ENCODE results near the gene LEPROT. TPM values are rescaled to one million over a fixed set of nuclear protein-coding genes. Genes with fewer than 3 reads are reported as not detected.

Gene LEPROT
- total RNA-seq, 6 experiments from 2014 or later = 26.6 to 50.2 (median 37.5) TPM

DNA sequence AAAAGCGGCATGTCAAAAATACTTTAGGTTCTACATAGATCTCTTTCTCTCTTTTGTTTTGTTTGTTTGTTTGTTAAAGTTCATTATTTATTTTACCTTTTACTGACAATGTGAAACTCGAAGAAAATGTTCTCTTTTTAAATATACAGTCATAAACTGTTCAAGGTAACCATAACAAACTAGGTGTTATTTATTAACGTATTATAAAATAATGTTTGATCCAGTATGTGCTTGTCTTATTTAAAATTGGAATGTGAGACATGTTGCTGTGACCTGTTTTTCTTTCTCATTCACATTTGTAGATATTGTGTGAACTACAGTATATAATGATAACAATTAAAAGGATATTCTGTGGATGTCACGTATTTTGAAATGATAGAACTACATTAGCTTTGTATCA is 5.9 kb upstream of the LEPROT start:
- DNase-seq (no peak), ATAC-seq (no peak)
- WGBS (ENCODE audit: insufficient coverage, low coverage, low lambda C conversion rate, missing lambda C conversion rate) = 77% methylated on average over 4 of the region's 4 CpGs
- no peaks in the 10 kb centered on the region for H3K27me3 ChIP-seq
- H3K27ac ChIP-seq = no peak overlapping the region
- TF ChIP-seq, protein P1, sequence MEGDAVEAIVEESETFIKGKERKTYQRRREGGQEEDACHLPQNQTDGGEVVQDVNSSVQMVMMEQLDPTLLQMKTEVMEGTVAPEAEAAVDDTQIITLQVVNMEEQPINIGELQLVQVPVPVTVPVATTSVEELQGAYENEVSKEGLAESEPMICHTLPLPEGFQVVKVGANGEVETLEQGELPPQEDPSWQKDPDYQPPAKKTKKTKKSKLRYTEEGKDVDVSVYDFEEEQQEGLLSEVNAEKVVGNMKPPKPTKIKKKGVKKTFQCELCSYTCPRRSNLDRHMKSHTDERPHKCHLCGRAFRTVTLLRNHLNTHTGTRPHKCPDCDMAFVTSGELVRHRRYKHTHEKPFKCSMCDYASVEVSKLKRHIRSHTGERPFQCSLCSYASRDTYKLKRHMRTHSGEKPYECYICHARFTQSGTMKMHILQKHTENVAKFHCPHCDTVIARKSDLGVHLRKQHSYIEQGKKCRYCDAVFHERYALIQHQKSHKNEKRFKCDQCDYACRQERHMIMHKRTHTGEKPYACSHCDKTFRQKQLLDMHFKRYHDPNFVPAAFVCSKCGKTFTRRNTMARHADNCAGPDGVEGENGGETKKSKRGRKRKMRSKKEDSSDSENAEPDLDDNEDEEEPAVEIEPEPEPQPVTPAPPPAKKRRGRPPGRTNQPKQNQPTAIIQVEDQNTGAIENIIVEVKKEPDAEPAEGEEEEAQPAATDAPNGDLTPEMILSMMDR (IDR thresholded peaks at IDR 0.05) = no peak
- no peak for TF ChIP-seq POLR2A (IDR thresholded peaks at IDR 0.05)
- H3K4me3 ChIP-seq = no peak overlapping the region
- no peaks in the 10 kb centered on the region for H3K36me3 ChIP-seq
- no peaks in the 10 kb centered on the region for H3K4me1 ChIP-seq
- H3K9me3 ChIP-seq = no peaks in the 10 kb centered on the region
- intact Hi-C loops (cut with DNase I) = no loop called here

DNA sequence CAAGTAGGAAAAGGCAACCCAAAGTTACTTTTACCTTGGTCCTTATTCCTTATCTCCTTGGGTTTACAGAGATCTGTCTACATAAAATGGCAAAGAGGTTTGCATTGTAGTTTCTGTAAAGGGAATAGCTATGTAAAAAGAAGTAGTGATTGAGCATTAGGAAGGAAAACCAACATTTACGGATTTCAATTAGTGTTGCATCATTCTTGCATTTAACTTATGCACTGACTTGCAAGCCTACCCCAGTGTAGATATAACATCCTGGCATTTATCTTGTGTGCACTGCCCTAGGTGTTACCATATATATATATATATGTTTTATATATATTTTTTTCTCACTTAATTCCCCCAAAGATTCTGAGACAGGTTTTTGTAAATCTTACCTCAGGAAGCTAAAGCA is 3.7 kb upstream of the LEPROT start:
- H3K36me3 ChIP-seq = no peaks in the 10 kb centered on the region
- H3K4me1 ChIP-seq = no peaks in the 10 kb centered on the region
- WGBS (ENCODE audit: insufficient coverage, low coverage, low lambda C conversion rate, missing lambda C conversion rate) = 55% methylated on average over 1 of the region's 1 CpG
- no peak overlapping the region for H3K4me3 ChIP-seq
- no peak for TF ChIP-seq POLR2A (IDR thresholded peaks at IDR 0.05)
- TF ChIP-seq, protein P1 (IDR thresholded peaks at IDR 0.05) = no peak
- no peak overlapping the region for H3K27ac ChIP-seq
- ATAC-seq (no peak), DNase-seq (no peak)
- H3K9me3 ChIP-seq = no peaks in the 10 kb centered on the region
- H3K27me3 ChIP-seq = no peaks in the 10 kb centered on the region
- intact Hi-C loops (cut with DNase I) = no loop called here

DNA sequence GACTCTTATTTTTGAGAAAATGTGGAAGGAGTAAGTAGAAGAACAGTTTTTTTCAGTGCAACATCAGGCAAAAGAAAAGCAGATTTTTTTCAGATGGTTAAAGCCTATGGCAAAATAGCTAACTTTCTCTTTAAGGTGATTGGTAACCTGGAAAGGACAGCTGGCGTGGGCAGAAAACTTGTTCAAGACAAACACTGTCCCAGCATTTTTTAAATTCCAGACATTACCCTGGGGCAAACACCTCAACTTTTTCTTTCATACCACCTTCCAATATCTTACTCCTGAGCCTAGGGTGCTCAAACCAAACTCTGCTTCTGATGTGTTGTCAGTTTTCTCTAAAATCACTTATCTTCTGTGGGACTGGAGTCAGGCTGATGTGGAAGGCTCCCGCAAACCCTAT is 2.7 kb upstream of the LEPROT start:
- no peak overlapping the region for H3K4me3 ChIP-seq
- DNase-seq (no peak), ATAC-seq (no peak)
- no peaks in the 10 kb centered on the region for H3K36me3 ChIP-seq
- 51% methylated on average over 2 of the region's 2 CpGs for WGBS (ENCODE audit: insufficient coverage, low coverage, low lambda C conversion rate, missing lambda C conversion rate)
- H3K27me3 ChIP-seq = no peaks in the 10 kb centered on the region
- H3K4me1 ChIP-seq = peaks cover 0 to 8% (median 2%) of the 10 kb centered on the region in 4 donors
- H3K27ac ChIP-seq = no peak overlapping the region
- no peaks in the 10 kb centered on the region for H3K9me3 ChIP-seq
- intact Hi-C loops (cut with DNase I) = no loop called here
- TF ChIP-seq POLR2A (IDR thresholded peaks at IDR 0.05) = no peak
- TF ChIP-seq, protein P1 (IDR thresholded peaks at IDR 0.05) = no peak

DNA sequence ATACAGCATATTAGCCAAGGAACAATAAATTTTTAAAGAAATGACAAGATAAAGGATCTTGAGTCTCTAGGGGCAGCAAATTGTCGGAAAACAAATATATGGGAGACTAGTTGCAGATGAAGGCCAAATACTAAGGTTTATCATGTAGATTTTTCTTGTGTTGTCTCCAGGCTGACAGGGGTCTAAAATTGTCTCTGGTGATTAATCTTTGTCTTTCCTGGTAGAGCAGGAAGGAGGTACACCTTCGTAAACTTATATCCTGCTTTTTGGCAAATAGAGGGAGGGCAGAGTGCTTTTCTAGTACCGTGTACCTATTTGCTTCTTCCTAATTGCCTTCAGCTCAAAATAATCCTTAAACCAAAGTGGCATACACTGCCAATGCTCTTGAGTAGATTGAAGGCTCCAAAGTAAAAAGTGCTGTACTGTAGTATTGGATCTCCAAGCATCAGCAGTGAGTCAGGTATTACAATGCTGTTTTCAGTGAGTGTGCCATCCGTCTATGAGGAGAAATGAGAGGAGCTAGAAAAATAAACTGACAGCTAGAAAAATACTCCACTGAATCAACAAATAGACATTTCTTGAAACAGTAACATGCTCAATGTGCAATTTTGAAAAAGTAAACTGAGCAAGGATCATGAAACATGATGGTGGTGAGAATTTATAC is 1.8 kb upstream of the LEPROT start:
- no peaks in the 10 kb centered on the region for H3K27me3 ChIP-seq
- no peak overlapping the region for H3K27ac ChIP-seq
- 86% methylated on average over 4 of the region's 4 CpGs for WGBS (ENCODE audit: insufficient coverage, low coverage, low lambda C conversion rate, missing lambda C conversion rate)
- intact Hi-C loops (cut with DNase I) = no loop called here
- DNase-seq (no peak), ATAC-seq (no peak)
- H3K36me3 ChIP-seq = no peaks in the 10 kb centered on the region
- H3K9me3 ChIP-seq = no peaks in the 10 kb centered on the region
- peaks cover 0 to 11% (median 2%) of the 10 kb centered on the region in 4 donors for H3K4me1 ChIP-seq
- H3K4me3 ChIP-seq = no peak overlapping the region
- TF ChIP-seq, protein P1 (IDR thresholded peaks at IDR 0.05) = no peak
- TF ChIP-seq POLR2A (IDR thresholded peaks at IDR 0.05) = no peak

Measured in right lobe of liver (tissue), 6 donors.